GM21529 (cell line): ENCODE results near the gene STOX1.
A peak's percentile ranks its signal among the peaks of the same experiment; 100 is the strongest.
"Not testable (repeated sequence)": the region's sequence is repeated elsewhere in the genome, so short reads cannot be mapped to it uniquely, and the experiment has no call there.

Experiments
- ATAC-seq: cut with Tn5 transposase; IDR thresholded peaks from one replicate; pipeline ENCODE4 v1.9.1; 2021; ENCODE audit not compliant: unreplicated experiment

The STOX1 gene

DNA sequence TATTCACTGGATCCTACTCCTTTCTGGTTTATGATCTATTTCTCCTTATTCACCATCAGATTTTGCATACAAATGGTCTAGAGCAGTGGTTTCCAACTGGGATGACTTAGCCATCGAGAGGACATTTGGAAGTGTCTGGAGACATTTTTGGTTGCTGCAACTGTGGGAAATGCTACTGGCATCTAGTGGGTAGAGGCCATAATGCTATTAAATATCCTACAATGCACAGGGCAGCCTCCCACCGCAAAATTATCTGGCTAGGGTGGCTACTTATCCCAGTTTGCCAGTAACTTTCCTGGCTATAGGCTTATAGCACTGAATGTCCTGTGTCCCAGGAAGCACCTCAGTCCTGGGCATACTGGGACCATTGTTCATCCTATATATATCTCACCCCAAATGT is 52.3 kb downstream of the STOX1 start:
- no peak for ATAC-seq

DNA sequence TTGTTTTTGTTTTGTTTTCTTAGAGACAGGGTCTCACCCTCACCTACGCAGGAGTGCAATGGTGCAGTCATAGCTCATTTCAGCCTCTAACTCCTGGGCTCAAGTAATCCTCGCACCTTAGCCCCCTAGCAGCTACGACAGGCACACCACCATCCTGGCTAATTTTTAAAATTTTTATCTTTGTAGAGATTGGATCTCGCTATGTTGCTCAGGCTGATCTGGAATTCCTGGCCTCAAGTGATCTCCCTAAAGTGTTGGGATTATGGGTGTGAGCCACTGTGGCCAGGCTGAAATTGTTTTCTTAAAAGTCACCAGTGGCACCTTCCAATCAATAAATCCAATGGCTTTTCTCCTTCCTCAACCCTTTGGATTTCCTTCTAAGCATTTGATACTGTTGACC is 52.9 kb downstream of the STOX1 start:
- no peak for ATAC-seq

DNA sequence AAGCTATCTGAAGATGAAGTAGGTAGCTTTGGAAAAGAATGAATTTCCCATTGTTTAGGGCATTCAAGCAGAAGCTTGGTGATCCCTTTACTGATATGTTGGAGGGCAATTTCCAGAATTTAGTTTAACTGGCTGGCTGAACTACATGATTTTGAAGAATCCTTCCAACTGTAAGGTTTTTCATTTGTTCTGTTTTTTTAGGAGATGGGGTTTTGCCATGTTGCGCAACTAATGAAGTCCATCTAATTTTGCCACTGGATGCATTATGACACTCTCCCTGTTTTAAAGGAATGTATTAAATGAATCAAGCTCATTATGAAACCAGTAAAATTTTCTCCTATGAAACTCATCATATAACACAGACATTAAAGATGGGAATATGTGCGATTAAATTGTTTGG is 67.7 kb downstream of the STOX1 start:
- no peak for ATAC-seq

DNA sequence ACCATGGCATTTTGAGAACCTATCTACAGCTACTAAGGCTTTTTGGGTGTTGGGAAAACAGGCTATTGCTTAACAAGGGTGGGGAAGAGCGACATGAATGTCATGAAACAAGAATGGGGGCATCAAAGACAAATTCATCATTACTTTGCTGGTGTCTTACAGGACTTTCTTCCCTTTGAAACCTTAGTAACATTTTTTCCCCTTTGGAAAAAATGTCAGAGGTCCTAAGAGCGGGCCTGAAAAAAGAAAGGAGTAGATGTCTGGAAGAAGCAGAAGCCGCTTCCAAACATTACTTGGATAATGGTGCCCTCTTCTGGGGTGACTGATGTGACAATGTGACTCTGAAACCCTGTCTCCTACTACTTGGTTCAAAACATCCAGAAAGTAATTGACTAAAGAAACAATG is 70.0 kb downstream of the STOX1 start:
- ATAC-seq = no peak

DNA sequence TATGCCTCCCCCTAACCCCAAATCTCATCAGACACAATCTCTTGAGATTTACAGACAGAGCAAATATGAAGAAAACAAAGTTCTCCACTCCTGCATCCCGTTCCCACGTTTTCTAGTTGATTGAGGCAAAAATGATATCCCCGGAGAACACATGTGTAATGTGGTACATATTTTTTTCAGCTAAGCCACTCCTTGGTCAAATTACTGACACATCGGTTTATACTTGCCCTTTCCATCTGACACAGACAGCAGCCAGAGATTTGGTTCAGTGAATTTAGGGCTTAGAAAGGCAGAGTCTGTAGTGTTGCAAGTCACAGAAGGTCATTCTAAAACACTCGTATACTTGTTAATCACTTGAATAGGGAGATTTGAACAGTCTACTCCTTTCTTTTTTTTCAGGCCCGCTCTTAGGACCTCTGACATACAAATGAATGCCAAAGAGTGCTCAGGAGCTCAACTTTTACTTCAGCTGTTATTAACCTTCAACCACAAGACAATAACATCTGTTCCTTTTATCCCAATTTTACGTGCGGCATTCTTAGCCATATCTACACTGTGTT is 71.9 kb downstream of the STOX1 start:
- ATAC-seq = no peak

DNA sequence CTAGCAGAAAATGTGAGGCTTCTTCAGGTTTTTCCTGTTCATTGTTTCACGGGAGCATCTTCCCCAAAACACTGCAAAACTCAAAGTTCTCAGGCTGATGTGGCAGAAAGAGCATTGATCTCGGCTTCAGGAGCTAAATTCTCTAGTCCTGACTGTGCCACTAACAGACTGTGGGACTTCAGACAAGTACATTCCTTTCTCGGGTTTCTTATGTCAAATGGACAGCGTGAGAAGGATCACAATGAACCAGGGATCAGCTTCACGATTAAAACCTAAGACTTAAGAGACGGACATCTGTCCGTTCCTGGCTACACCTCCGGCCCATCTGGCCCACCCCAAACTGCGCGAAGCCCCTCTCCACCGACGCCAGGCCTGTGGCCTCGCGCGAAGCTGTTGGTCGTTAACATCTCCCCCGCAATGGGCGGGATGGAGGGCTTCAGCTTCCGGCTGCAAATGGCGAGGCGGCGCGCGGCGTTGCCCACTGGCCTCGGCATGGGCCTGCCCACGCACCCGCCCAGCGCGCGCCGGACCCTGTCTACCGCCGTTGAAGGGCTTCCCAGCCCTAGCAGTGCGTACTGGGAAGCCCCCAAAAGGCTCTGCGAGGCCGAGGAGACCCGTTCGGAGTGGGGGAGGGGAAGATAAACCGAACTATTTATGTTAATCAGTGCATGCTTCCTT is 73.2 kb downstream of the STOX1 start:
- ATAC-seq = peak; percentile 42

DNA sequence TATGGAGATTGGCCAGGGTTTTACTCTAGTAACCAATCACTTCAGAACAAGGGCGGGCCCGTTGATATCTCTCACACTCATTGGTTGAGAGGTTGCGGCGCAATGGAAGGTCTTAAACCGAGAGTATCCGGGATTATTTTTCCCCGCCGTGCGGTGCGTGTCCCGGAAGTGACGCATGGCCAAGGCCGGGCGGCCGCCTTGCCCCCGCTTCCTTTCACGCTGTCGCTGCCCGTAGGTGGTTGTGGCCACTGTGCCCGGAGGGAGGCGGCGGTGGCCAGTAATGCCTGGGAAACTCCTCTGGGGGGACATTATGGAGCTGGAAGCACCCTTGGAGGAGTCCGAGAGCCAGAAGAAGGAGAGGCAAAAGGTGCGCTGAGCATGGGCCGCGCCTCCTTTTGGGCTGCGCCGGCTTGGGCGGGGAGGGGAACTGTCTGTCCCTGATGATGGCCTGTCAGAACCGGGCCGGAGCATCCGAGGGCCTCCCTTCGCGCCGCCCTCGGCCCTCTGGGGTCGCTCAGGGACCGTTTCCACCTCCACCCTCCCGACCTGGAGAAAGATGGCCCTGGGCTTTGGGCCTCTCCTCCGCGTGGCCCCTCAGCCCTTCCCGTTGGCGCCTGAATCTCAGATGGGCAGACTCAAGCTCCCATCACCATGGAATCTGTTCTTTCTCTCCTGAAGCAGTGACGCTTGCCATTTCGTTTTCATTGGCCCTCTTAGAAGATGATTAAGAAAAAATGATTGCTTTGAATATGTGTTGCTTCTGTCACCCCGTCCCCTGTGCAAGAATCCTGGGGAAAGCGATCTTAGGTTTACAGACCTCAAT is 74.0 kb downstream of the STOX1 start, which contains the start of gene DDX50:
Gene DDX50 (plus strand): TSS at position 211 of the 823 bp plus-strand sequence. CDS start 70 bp downstream, at position 281.
- ATAC-seq = peak; percentile 97

DNA sequence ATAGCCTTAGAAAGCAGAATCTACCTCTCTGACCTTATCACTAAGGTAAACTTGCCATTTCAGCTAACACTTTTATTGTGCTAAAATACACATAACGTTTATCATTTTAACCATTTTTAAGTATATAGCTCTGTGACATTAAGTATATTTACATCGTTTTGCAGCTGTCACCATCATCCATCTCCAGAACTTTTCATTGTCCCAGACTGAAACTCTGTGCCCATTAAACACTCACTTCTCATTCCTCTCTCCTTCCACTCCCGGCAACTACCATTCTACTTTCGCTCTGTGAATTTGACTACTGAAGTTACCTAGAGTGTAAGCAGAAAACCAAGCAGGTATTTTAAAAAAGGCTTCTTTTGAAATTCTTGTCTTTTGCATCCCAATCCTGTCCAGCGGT is 75.1 kb downstream of the STOX1 start:
- ATAC-seq = no peak

DNA sequence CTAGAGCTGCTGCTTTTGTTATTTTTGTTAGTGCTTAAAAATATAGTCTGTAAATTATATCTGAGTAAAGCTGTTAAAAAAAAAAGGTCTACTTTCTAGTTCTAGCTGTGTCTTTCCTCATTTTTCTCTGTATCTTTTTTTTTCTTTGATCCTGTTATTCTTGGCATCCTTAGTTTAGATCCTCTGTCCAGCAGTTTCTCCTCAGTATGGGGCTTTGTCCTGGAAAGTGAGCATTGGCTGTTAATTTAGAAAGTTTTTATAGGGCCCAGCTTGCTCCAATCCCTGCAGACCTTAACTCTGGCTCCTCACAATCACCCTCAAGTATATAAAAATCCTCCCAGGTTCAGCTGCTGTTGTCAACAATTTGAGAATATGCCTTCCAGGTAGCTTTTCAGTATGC is 97.3 kb downstream of the STOX1 start:
- no peak for ATAC-seq

DNA sequence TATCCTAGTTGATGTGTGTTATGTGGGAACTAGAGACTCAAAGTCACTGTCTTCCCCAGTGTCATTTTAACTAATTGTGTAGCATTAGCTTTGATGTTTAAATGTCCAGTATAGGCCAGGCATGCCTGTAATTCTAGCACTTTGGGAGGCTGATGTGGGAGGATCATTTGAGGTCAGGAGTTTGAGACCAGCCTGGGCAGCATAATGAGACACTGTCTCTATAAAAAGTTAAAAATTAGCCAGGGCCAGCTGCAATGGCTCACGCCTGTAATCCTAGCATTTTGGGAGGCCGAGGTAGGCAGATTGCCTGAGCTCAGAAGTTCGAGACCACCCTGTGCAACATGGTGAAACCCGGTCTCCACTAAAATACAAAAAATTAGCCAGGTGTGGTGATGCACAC is 98.2 kb downstream of the STOX1 start:
- ATAC-seq = no peak

DNA sequence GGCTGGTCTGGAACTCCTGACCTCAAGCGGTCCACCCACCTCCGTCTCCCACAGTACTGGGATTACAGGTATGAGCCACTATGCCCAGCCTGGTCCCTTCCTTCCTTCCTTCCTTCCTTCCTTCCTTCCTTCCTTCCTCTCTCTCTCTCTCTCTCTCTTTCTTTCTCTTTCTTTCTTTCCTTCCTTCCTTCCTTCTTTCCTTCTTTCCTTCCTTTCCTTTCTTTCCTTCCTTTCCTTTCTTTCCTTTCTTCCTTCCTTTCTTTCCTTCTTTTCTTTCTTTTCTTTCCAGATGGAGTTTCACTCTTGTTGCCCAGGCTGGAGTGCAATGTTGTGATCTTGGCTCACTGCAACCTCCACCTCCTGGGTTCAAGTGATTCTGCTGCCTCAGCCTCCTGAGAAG is 101.8 kb downstream of the STOX1 start:
- ATAC-seq = not testable (repeated sequence)

DNA sequence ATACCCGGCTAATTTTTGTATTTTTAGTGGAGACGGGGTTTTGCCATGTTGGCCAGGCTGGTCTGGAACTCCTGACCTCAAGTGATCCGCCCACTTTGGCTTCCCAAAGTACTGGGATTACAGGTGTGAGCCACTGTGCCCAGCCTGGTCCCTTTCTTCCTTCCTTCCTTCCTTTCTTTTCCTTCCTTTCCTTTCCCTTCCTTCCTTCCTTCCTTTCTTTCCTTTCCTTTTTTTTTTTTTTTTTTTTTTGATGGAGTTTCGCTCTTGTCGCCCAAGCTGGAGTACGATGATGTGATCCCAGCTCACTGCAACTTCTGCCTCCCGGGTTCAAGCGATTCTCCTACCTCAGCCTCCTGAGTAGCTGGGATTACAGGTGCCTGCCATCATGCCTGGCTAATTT is 102.6 kb downstream of the STOX1 start:
- not testable (repeated sequence) for ATAC-seq

DNA sequence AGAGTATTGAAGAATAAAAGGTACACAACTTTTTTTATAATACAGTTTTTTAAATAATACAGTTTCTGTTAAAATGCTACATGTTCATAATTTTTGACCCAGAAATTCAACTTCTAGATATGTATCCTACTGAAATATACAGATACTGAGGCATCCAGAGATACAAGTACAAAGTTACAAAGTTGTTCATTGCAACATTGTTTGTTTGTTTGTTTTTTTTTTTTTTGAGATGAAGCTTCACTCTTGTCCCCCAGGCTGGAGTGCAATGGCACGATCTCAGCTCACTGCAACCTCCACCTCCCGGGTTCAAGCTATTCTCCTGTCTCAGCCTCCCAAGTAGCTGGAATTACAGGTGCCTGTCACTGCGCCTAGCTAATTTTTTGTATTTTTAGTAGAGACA is 105.5 kb downstream of the STOX1 start:
- ATAC-seq = not testable (repeated sequence)

DNA sequence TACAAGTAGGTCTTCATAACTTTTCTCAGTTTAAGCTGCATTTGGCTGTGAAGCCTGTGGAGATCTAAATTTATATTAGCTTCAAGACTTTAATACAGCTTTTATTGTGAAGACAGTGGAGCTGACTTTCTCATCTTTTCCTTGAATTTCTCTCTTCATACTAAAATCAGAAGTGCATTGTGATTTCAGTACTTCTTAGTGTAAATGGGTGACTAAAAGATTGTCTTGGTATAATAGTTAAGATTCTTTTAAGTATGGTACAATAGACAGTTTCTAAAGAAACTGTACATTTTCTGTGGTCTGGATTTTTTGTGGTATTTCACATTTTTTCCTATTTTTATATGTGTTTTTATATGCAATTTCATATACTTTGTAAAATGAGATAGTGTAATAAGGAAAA is 107.7 kb downstream of the STOX1 start:
- no peak for ATAC-seq

DNA sequence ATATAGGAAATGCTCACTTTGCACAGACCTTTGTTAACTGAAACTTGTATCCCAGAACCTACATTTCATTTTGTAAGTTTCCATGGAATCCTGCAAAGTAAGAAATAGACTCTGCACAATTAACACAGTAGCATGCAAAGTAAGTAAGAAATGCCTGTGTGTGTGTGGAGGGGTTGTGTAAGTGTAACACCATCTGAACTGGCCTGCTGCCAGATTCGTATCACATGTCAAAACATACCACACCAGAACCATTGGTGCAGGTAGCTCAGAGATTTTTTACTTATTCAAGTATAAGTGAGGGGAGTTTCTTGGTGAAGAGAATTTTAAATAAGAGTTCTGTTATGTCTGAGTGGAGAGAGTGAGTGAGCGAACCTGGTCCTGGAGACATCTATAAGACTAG is 110.8 kb downstream of the STOX1 start:
- no peak for ATAC-seq

DNA sequence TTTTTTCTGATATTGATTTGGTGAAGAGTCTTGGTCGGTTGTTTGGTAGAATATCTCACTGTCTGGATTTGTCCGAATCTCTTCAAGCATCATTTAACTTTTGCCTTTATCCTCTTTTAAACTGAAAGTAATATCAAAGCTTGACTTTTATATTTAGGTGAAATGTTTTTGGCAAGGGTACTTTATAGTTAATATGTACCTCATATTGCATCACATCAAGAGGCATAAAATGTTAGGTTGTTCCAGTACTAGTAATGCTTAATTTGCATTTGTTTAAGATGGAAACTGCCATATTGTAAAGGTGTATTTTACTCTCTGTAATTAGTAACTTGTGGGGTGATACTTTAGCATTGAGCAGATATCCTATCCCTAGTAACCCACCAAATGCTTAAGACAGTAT is 111.6 kb downstream of the STOX1 start:
- ATAC-seq = no peak

DNA sequence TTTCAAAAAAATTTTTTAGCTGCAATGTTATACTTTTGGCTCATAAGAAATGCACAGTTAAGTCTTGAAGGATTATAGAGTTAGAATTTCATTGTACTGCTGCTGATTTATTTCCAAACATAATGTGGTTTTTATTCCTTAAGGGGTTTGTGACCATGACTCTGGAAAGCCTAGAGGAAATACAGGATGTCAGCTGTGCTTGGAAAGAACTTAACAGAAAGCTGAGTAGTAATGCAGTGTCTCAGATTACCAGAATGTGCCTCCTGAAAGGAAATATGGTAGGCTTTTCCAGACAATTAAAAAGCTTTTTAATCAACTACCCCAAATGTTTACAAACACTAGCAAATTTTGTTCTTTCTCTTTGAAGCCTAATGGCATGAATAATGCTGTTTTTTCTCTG is 113.6 kb downstream of the STOX1 start:
- not testable (repeated sequence) for ATAC-seq
